Endometrial microvascular endothelial cells (primary cell): ENCODE results near the gene PPM1H. TPM values are rescaled to one million over a fixed set of nuclear protein-coding genes. Genes with fewer than 3 reads are reported as not detected.
"Not testable (repeated sequence)": the region's sequence is repeated elsewhere in the genome, so short reads cannot be mapped to it uniquely, and the experiment has no call there.

Experiments used
- in situ Hi-C: cut with HindIII; loops from 2 replicates; pipeline ENCODE4 v1.10.0; 2017; ENCODE audit warnings: low sequenced_read_pairs, low pct_unique_long_range_greater_than_20kb; ENCODE audit errors: inconsistent ontology term
- total RNA-seq: library from RNA; depleted of rRNA; stranded (reverse); fragments of >200 nt; gene quantifications from one replicate; pipeline ENCODE4 v1.2.3, GENCODE V29; 2015; ENCODE audit errors: inconsistent ontology term

PPM1H gene, protein sequence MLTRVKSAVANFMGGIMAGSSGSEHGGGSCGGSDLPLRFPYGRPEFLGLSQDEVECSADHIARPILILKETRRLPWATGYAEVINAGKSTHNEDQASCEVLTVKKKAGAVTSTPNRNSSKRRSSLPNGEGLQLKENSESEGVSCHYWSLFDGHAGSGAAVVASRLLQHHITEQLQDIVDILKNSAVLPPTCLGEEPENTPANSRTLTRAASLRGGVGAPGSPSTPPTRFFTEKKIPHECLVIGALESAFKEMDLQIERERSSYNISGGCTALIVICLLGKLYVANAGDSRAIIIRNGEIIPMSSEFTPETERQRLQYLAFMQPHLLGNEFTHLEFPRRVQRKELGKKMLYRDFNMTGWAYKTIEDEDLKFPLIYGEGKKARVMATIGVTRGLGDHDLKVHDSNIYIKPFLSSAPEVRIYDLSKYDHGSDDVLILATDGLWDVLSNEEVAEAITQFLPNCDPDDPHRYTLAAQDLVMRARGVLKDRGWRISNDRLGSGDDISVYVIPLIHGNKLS
- 2.0 TPM for total RNA-seq

DNA sequence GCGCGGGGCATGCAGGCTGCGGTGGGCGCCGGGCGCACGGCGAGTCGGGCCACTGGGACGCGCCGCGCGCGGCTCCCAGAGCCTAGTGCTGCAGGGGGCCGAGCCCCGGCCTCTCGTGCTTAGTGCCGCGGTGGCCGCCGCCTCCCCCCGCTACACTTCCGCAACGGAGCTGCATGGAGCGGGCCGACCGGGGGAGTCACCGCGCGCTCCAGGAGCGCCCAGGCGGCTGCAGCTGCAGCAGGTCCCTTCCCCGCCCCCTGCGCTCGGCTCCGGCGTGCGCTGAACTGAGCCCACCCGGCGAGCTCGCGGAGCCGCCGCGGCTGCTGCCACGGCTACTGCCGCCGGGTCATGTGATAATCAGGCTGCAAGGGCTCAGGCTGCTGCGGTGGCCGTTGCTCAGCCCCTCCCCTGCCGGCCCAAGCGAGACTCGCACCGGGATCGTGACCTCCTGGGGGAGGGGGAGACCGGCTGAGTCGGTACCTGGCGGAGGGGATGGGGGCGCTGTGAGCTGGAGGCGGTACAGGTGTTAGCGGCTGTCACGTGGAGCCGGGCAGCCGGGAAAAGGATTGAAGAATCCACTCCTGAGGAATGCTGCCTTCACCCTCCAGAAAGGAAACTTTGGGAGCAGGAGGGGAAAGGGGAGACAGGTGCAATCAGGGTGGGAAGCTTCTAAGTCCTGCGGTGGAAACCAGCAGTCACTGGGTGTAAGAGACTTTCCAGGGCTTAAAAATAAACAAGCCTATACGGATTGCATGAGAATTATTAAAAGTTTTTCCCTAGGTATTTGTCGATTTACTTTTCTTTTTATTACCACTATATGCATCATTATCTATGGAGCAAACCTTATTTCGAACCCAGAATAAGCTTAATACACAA lies at the start of gene PPM1H:
Gene PPM1H (minus strand): TSS at position 352 of the 876 bp plus-strand sequence. CDS start 414 bp downstream, outside the sequence.
- in situ Hi-C loops: loop anchor here (10.0 kb wide), 1 partner anchor 330 kb away; no protein-coding TSS in a partner anchor

DNA sequence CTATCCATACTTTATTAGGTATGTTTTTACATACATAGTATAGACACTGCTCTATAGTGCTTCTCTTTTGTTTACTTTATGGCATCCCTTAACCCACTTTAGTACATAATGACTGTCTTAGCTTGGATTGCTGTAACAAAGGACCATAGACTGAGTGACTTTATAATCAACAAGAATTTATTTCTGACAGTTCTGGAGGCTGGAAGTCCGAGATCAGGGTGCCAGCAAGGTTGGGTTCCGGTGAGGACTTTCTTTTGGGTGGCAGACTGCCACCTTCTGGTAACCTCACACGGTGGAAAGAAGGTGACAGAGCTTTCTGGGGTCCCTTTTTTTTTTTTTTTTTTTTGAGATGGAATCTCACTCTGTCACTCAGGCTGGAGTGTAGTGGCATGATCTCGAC lies 48.6 kb upstream of the PPM1H start:
- in situ Hi-C loops: no loop called here

DNA sequence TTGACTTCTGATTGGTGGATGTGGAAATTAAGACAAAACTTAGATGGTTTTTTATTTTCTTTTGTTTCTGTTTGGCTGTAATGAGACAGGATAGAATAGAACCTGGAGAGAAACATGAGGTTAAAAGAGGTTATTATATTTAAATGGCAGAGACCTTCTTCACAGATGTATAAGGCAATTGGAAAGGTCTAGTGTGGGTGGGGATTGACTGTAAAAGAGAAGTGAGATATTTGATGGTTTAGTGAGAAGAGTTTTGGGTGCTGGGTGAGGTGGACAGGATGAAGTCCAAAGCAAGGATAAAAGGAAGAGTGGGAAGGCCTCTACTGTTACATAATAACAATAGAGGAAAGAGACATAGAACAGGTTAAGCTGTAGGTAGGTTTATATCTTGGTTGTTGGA lies 43.8 kb upstream of the PPM1H start:
- in situ Hi-C loops: no loop called here

DNA sequence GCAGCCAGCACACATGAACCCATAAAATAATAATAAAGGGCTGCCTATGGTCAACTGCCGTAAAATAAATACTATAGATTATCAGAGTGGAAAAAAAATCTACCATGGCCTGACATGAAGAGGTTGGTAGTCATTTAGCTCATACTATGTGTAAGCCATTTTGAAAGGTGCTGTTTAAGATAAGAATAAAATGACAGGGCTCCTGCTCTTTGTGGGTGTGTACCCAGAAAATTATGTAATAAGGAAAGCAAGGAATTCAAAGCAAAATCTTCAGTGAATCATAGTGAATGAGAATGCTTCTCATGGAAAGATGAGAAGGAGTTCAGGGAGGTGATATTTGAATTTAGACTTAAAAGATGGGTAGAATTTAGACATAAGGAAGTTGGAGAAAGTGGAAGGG lies 42.9 kb upstream of the PPM1H start:
- in situ Hi-C loops: no loop called here

DNA sequence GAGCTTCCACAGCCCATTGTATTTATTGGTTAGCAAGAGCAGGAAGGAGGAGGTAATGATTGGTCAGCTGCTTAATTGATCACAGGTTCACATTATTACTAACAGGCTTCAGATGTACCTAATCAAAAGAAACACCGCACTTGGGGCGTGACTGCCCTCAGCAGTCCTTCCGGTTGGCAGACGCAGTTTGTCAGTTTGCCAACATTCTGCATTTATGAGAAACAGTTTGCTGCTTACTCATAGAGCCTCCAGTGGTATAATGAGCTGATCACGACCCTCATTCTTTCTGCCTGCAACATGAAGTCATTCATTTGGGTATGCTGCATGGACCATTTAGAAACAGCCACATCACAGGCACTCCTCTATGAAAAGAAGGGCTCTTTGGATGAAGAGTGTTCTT lies 42.5 kb upstream of the PPM1H start:
- in situ Hi-C loops: no loop called here

DNA sequence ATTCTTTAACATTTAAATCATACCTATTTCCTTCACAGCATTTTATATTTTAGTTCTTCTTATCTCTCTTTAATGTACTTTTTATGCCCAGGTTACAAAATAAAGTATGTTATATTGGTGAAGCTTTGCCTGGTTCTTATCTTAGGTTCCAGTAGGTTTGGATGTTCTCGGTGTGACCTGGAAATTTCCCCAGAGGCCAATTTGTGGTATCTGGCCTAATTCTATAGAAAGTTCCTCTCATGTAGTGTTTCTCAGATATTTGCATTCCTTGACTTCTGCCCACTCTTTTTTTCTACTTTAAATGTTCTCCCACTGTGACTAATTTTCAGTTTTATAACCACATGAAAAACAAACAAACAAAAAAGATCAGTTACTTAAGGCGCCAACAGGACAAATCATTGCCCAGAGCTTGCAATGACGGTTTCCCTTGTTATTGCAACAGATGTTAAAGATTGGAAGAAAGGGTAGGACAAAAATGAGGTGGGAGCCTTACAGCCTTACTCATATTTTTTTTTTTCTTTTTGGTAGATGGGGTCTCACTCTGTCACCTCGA lies 41.2 kb upstream of the PPM1H start:
- in situ Hi-C loops: no loop called here

DNA sequence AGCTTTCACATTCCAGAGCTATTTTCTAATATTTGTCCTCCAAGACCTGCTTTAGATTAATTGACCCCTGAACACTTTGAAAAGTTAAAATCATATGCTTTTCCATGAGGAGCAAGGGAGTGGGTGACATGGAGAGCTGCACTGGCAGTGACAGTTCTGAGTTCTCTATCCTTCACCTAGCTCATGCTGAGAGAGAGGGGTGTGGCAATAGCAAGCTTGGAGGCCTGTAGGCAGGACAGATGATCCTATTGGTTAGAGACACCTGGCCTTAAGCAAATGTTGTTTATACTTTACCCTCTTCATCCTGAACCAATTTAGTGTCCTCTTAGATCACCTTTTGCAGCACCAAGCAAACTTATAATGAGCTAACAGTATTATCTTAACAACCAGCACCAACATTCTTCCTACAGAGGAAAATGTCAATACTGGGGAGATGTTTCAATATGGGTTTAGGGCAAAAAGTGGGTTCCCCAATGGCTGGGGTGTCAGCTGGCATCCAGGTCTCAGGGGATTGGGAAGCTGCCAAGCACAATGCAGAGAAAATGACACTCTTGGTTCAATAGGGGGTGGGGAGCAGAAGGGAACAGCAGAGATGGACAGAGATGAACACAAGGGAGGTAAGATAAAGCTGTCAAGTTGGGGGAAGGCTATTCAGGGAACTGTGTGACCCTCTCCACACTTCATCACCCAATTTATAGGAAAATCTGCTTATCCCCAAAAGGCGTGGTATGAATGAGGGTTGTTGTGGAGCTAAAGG lies 37.0 kb upstream of the PPM1H start:
- in situ Hi-C loops: no loop called here

DNA sequence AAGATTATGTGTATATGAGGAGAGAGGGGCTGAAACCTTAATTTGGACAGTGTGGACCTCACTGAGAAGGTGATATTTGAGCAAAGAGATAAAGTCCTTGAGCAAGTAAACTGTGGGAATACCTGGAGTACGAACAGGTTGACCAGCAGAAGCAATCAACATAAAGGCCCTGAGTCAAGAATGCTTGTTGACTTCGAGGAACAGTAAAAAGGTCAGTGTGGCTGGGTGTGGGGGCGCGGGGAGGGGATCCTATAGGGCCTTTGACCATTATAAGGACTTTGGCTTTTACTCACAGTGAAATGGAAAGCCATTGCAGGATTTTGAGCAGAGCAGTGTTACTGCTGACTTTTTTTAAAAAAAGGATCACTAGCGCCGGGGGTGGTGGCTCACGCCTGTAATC lies 34.7 kb upstream of the PPM1H start:
- in situ Hi-C loops: no loop called here

DNA sequence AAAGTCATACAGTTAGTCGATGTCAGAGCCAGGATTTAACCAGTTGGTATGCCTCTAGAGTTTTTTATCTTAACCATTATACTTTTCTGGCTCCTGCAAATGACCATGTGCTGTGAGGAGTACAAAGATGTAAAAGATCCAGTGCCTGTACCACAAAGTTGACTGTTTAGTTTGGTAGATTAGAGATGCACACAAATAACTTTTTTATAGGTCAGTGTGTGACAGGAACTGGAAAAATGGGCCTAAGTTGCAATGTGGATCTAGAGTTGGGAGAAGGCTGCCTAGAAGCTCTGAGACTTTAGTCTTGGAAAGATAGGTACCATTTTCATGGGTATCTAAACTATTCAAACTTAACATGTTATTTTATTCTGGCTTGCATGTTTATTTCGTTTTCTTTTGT lies 32.8 kb upstream of the PPM1H start:
- in situ Hi-C loops: no loop called here

DNA sequence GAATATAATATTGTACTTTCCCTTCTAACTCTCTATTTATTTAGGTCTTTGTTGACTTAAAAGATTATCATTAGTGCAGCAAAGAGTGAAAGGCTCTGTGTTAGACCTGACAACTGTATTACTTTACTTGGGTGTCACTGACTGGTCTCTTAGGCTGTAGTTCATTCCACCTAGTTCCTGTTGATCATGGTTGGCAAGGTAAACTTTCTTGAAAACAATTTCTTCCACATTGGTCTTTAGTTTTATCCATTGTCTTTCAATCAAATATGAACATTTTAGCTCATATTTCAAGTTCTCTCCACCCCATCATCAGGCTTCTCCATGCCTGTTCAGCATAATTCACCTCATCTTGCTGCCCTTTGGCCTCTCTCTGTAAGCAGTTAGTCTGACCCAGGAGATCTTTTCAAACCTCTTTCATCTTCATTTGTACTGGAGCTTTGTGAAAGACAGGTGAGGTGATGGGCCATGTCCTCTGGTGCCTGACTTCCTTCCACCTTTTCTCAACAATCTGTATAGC lies 32.1 kb upstream of the PPM1H start:
- in situ Hi-C loops: no loop called here

DNA sequence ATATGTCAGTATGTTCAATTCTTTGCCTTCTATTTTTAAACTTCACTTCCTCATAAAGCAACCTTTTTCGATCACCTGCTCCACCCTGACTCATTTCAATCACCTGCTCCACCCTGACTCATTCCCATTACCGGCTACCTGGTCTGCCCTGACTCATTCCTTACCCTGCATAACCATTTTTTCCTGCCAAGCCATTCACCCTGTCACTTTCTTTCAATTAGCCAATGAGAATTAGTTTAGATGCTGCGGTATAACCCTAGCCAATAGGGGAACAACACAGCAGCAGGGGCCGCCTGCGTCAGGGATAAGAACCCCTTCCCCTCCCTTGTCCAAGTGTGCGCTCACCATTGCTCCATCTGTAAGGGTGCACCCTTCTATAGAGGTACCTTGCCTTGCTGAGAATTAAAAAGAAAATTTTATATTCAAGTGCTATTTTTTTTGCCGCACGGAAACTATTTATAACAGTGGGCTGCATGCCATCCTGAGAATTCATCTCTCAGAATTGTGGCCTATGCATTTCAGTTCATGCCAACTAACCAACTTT lies 31.6 kb upstream of the PPM1H start:
- in situ Hi-C loops: not testable (repeated sequence)

DNA sequence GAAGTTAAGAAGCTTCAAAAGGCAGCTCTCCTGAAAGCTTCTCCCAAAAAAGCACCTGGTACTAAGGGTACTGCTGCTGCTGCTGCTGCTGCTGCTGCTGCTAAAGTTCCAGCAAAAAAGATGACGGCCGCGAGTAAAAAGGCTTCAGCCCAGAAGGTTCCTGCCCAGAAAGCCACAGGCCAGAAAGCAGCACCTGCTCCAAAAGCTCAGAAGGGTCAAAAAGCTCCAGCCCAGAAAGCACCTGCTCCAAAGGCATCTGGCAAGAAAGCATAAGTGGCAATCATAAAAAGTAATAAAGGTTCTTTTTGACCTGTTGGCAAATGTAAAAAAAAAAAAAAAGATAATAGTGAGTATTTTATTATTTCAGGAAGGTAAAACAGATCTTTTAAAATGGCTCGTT lies 30.8 kb upstream of the PPM1H start:
- in situ Hi-C loops: not testable (repeated sequence)

DNA sequence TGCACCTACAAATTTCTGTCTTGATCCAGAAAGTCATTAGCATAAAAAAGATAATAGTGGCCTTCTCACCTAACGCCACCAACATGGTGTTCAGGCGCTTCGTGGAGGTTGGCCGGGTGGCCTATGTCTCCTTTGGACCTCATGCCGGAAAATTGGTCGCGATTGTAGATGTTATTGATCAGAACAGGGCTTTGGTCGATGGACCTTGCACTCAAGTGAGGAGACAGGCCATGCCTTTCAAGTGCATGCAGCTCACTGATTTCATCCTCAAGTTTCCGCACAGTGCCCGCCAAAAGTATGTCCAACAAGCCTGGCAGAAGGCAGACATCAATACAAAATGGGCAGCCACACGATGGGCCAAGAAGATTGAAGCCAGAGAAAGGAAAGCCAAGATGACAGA lies 30.3 kb upstream of the PPM1H start:
- in situ Hi-C loops: not testable (repeated sequence)

DNA sequence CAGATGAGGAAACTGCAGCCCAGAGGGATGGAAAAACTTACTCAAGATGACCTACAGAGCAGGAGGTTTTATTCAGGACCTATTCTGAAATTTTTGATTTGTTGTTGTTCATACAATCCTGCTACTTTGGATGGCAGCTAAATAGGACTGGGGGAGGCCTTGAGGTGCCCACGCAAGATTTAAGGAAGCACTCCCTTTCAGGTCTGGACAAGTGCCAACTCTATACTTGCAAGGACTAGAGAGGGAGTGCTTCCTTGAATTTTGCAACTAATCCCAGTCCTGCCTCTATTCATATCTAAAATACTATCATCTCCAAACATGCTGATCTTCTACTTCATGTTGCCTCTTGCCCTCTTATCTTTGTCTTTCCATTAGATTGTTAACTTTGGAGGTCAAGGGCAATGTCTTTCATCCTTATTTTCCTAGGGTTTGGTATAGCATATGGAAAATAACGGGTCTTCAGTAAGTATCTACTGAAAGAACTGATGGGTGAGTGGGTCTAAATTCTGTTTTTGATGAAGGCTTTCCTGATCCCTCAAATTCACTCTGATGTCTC lies 28.6 kb upstream of the PPM1H start:
- in situ Hi-C loops: no loop called here

DNA sequence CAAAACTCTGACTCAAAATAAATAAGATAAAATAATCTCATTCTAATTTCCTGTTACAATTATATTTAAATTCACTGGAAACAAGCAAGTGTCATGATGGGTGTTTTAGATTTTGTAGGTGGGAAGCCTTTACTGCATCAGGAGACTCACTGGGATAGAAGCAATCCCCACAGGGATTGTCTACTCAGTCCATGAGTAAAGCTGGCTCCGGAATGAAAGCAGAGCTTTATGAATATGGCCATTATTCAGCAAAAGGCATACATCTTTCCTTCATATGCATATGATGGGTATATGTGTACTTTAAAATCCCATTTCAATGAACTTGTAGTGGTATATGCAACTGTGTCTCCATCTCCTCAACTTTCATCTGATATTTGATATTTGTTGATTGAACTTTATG lies 25.4 kb upstream of the PPM1H start:
- in situ Hi-C loops: no loop called here

DNA sequence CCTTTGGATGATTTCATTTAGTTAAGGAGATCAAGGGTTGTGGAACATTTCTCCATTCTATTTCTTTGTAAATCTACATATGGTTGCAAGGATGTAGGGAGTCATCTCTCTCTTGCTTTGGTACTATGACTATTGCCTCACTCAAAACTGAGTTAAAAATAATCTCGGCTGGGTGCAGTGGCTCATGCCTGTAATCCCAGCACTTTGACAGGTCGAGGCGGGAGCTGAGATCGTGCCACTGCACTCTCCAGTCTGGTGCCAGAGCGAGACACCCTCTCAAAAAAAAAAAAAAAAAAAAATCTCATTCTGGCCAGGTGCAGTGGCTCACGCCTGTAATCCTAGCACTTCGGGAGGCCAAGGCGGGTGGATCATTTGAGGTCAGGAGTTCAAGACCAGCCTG lies 24.8 kb upstream of the PPM1H start:
- in situ Hi-C loops: no loop called here

DNA sequence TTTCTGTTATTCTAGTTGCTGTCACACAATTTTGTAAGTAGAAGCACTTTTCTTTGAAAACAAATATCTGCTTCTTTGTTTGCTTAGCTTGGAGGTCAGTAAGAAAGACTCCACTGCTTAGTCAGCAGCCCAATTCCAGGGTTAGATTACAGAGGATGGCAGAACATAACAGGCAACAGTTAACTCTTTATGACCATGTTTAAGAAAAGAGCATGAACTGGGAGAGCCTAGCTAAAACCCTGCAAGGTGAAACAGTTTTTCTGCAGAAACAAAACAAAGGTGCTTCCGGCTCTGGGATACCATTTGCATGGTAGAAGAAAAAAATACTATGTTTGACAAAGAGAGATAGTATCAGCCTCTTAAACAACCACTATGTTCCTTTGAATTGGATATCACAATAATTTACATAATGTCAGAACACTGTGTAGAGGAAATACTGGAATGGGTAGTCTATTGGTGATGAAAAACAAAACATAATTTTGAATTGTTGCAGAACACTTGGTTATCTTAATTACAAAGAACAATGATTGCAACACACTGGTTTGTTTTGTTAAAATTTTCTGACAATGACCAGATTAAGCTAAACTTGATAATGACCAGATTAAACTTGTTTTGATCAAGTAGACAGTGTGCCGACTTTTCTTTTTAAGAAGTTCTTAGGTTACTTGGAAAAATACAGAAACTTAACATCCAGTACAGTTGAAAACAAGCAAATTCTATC lies 22.4 kb upstream of the PPM1H start:
- in situ Hi-C loops: no loop called here
